GM21390 (cell line): ENCODE measurements around the gene WDR88.
A peak's percentile ranks its signal among the peaks of the same experiment; 100 is the strongest.
"Not testable (repeated sequence)": the region's sequence is repeated elsewhere in the genome, so short reads cannot be mapped to it uniquely, and the experiment has no call there.

Source experiments
- ATAC-seq: cut with Tn5 transposase; IDR thresholded peaks from one replicate; pipeline ENCODE4 v1.9.1; 2021; ENCODE audit not compliant: unreplicated experiment

The WDR88 gene

GRCh38 chr19:33168528-33168927 is 36.6 kb downstream of the WDR88 start:
- no peak for ATAC-seq

GRCh38 chr19:33171222-33171795 is 39.4 kb downstream of the WDR88 start:
- no peak for ATAC-seq

- no peak for ATAC-seq
Observed at GRCh38 chr19:33171916-33172359, 40.0 kb downstream of the WDR88 start.

- ATAC-seq = no peak
Observed at GRCh38 chr19:33174186-33174585, 42.3 kb downstream of the WDR88 start.

- ATAC-seq = no peak
Observed at GRCh38 chr19:33175156-33175782, 43.4 kb downstream of the WDR88 start.

GRCh38 chr19:33175886-33176669 is 44.2 kb downstream of the WDR88 start:
- ATAC-seq = peak; percentile 8

- peak; percentile 79 for ATAC-seq
Observed at GRCh38 chr19:33176670-33177416, 44.9 kb downstream of the WDR88 start.

GRCh38 chr19:33177417-33177979 is 45.6 kb downstream of the WDR88 start:
- ATAC-seq = peak; percentile 7

- ATAC-seq = no peak
Observed at GRCh38 chr19:33186431-33187182, 54.7 kb downstream of the WDR88 start.

GRCh38 chr19:33187183-33187540 is 55.2 kb downstream of the WDR88 start:
- ATAC-seq = no peak

- no peak for ATAC-seq
Observed at GRCh38 chr19:33189453-33189852, 57.5 kb downstream of the WDR88 start.

GRCh38 chr19:33191092-33191491 is 59.2 kb downstream of the WDR88 start:
- not testable (repeated sequence) for ATAC-seq

GRCh38 chr19:33191501-33191900 is 59.6 kb downstream of the WDR88 start:
- ATAC-seq = no peak

- ATAC-seq = no peak
Observed at GRCh38 chr19:33192010-33192409, 60.1 kb downstream of the WDR88 start.

GRCh38 chr19:33193269-33193864 is 61.5 kb downstream of the WDR88 start:
- ATAC-seq = no peak

GRCh38 chr19:33193865-33194362 is 62.0 kb downstream of the WDR88 start, which contains the start of gene LRP3:
LRP3 (plus strand) TSS chr19:33194330; CDS start chr19:33194786, 456 bp downstream.
- ATAC-seq = no peak

- no peak for ATAC-seq
Observed at GRCh38 chr19:33194532-33194885, 62.6 kb downstream of the WDR88 start.

GRCh38 chr19:33194886-33195644 is 63.2 kb downstream of the WDR88 start:
- no peak for ATAC-seq
